H9 (cell line): ENCODE results near the gene GNAT3. TPM values are rescaled to one million over a fixed set of nuclear protein-coding genes. Genes with fewer than 3 reads are reported as not detected.

Source experiments
- DNase-seq: peaks from one replicate; pipeline ENCODE4 v3.0.0-alpha.2; 2017
- H2AFZ ChIP-seq: one replicate; pipeline ENCODE4 v1.6.1; 2013; ENCODE audit warnings: mild to moderate bottlenecking, low read length, control low read depth, moderate library complexity
- H2AK5ac ChIP-seq: 2 replicates; pipeline ENCODE4 v1.6.1; 2013; ENCODE audit warnings: low read length, control low read depth, mixed read lengths; ENCODE audit not compliant: insufficient read length
- H2BK120ac ChIP-seq: one replicate; pipeline ENCODE4 v1.6.1; 2013; ENCODE audit warnings: low read depth, mild to moderate bottlenecking, low read length, control low read depth, inconsistent platforms; ENCODE audit not compliant: poor library complexity, severe bottlenecking
- H2BK12ac ChIP-seq: 2 replicates; pipeline ENCODE4 v1.6.1; 2013; ENCODE audit warnings: low read length, control low read depth, mixed read lengths, low read depth; ENCODE audit not compliant: insufficient read length
- H2BK15ac ChIP-seq: 2 replicates; pipeline ENCODE4 v1.6.1; 2013; ENCODE audit warnings: low read depth, low read length, control low read depth
- H2BK20ac ChIP-seq: one replicate; pipeline ENCODE4 v1.6.1; 2013; ENCODE audit warnings: low read depth, mild to moderate bottlenecking, low read length, control low read depth, inconsistent platforms; ENCODE audit not compliant: poor library complexity, severe bottlenecking
- H2BK5ac ChIP-seq: 2 replicates; pipeline ENCODE4 v1.6.1; 2013; ENCODE audit warnings: low read length, control low read depth, mixed read lengths; ENCODE audit not compliant: insufficient read length
- H3K14ac ChIP-seq: 2 replicates; pipeline ENCODE4 v1.6.1; 2013; ENCODE audit warnings: low read length, control low read depth; ENCODE audit not compliant: insufficient read depth
- H3K18ac ChIP-seq: 2 replicates; pipeline ENCODE4 v1.6.1; 2013; ENCODE audit warnings: low read depth, mild to moderate bottlenecking, mixed read lengths, low read length, control low read depth; ENCODE audit not compliant: insufficient read length
- H3K23ac ChIP-seq: 2 replicates; pipeline ENCODE4 v1.6.1; 2013; ENCODE audit warnings: low read length, control low read depth, mixed read lengths, low read depth; ENCODE audit not compliant: insufficient read length
- H3K23me2 ChIP-seq: 2 replicates; pipeline ENCODE4 v1.6.1; 2013; ENCODE audit warnings: low read depth, mild to moderate bottlenecking, mixed read lengths, low read length, control low read depth; ENCODE audit not compliant: insufficient read length, poor library complexity, severe bottlenecking
- H3K27ac ChIP-seq: 2 replicates; pipeline ENCODE4 v1.5.1; 2013; ENCODE audit warnings: low read length, control low read depth, mixed read lengths, low read depth; ENCODE audit not compliant: insufficient read length
- H3K27me3 ChIP-seq: 2 replicates; pipeline ENCODE4 v1.6.1; 2013; ENCODE audit warnings: low read length, control low read depth, inconsistent platforms; ENCODE audit not compliant: insufficient read depth
- H3K4ac ChIP-seq: 2 replicates; pipeline ENCODE4 v1.6.1; 2013; ENCODE audit warnings: low read depth, mild to moderate bottlenecking, control low read depth, inconsistent platforms, low read length, moderate library complexity
- H3K4me1 ChIP-seq: 2 replicates; pipeline ENCODE4 v1.6.1; 2013; ENCODE audit warnings: low read length, control low read depth, inconsistent platforms; ENCODE audit not compliant: insufficient read depth
- H3K4me2 ChIP-seq: 2 replicates; pipeline ENCODE4 v1.6.1; 2013; ENCODE audit warnings: low read length, control low read depth, mixed read lengths; ENCODE audit not compliant: insufficient read length, insufficient read depth
- H3K56ac ChIP-seq: 2 replicates; pipeline ENCODE4 v1.6.1; 2013; ENCODE audit warnings: low read depth, mild to moderate bottlenecking, mixed read lengths, low read length, control low read depth; ENCODE audit not compliant: insufficient read length
- H3K79me1 ChIP-seq: 2 replicates; pipeline ENCODE4 v1.6.1; 2013; ENCODE audit warnings: low read depth, mild to moderate bottlenecking, moderate library complexity, low read length, control low read depth, inconsistent platforms; ENCODE audit not compliant: insufficient read depth, poor library complexity, severe bottlenecking
- H3K79me2 ChIP-seq: 2 replicates; pipeline ENCODE4 v1.6.1; 2013; ENCODE audit warnings: low read length, control low read depth, inconsistent platforms; ENCODE audit not compliant: insufficient read depth
- H3K9ac ChIP-seq: 2 replicates; pipeline ENCODE4 v1.6.1; 2013; ENCODE audit warnings: low read length, control low read depth, mixed read lengths; ENCODE audit not compliant: insufficient read length; ENCODE audit errors: extremely low read depth
- H3K9me3 ChIP-seq: one replicate; pipeline ENCODE4 v1.6.1; 2013; ENCODE audit warnings: low read depth, low read length, inconsistent platforms; ENCODE audit not compliant: control insufficient read depth
- H3T11ph ChIP-seq: one replicate; pipeline ENCODE4 v1.6.1; 2013; ENCODE audit warnings: mild to moderate bottlenecking, low read length, control low read depth, inconsistent platforms
- H4K20me1 ChIP-seq: one replicate; pipeline ENCODE4 v1.6.1; 2013; ENCODE audit not compliant: control insufficient read depth, insufficient read length, insufficient read depth
- H4K5ac ChIP-seq: 2 replicates; pipeline ENCODE4 v1.6.1; 2013; ENCODE audit warnings: low read depth, mild to moderate bottlenecking, mixed read lengths, low read length, control low read depth; ENCODE audit not compliant: insufficient read length
- H4K8ac ChIP-seq: replicated peaks from 2 replicates; pipeline ENCODE4 v1.6.1; 2013; ENCODE audit warnings: low read length, control low read depth, mixed read lengths, low read depth; ENCODE audit not compliant: insufficient read length
- H4K91ac ChIP-seq: 2 replicates; pipeline ENCODE4 v1.6.1; 2013; ENCODE audit warnings: low read depth, mild to moderate bottlenecking, moderate library complexity, mixed read lengths, low read length, control low read depth; ENCODE audit not compliant: insufficient read length
- H3K27ac Mint-ChIP-seq, 3 experiments: 2 replicates in 2 of 3; 3 replicates in 1 of 3; pipeline ENCODE4 v1.8.0; 2020 to 2021; ENCODE audit warnings: mixed read lengths in 3 of 3, mild to moderate bottlenecking in 1 of 3, moderate library complexity in 1 of 3
- H3K27me3 Mint-ChIP-seq: 2 replicates; pipeline ENCODE4 v1.8.0; 2021; ENCODE audit warnings: low read depth, mild to moderate bottlenecking, moderate library complexity, mixed read lengths
- H3K36me3 Mint-ChIP-seq, 3 experiments: 2 replicates in 2 of 3; 3 replicates in 1 of 3; pipeline ENCODE4 v1.8.0; 2020 to 2021; ENCODE audit warnings: low read depth in 3 of 3, mixed read lengths in 3 of 3; ENCODE audit not compliant: insufficient read depth in 1 of 3
- H3K4me1 Mint-ChIP-seq, 2 experiments: 2 replicates each; pipeline ENCODE4 v1.8.0; 2020; ENCODE audit warnings: mixed read lengths in 2 of 2
- H3K4me3 Mint-ChIP-seq, 2 experiments: 2 replicates in 1 of 2; 3 replicates in 1 of 2; pipeline ENCODE4 v1.8.0; 2020 to 2021; ENCODE audit warnings: mild to moderate bottlenecking in 2 of 2, mixed read lengths in 2 of 2, moderate library complexity in 1 of 2
- H3K9me3 Mint-ChIP-seq, 2 experiments: 2 replicates in 1 of 2; 3 replicates in 1 of 2; pipeline ENCODE4 v1.8.0; 2020; ENCODE audit warnings: mild to moderate bottlenecking in 2 of 2, mixed read lengths in 2 of 2, moderate library complexity in 1 of 2
- WGBS: extraction: QIAGEN DNeasy Blood & Tissue Kit; methylation state at CpG from one replicate; pipeline ENCODE4 v1.1.7; 2013; ENCODE audit warnings: missing lambda C conversion rate, low lambda C conversion rate, mixed read lengths; ENCODE audit not compliant: insufficient read length; ENCODE audit errors: extremely low coverage; 5-methylcytosine and 5-hydroxymethylcytosine counted together
- long read RNA-seq: library from polyadenylated mRNA; unstranded; transcript quantifications from one replicate; pipeline ENCODE4 v2.0.0, GENCODE V29; 2020
- total RNA-seq: library from RNA; stranded (reverse); gene quantifications from 2 replicates; pipeline ENCODE4 v1.2.1, GENCODE V29; 2021
- TF ChIP-seq, protein P1 (sequence below): fragments of 200-600 bp; sonication (generic); conservative IDR thresholded peaks from 3 replicates; pipeline ENCODE4 v1.8.0; 2021; ENCODE audit warnings: antibody characterized with exemption, mild to moderate bottlenecking

GNAT3 gene
- not detected in 2 replicates for total RNA-seq
- long read RNA-seq, result 0 reads

DNA sequence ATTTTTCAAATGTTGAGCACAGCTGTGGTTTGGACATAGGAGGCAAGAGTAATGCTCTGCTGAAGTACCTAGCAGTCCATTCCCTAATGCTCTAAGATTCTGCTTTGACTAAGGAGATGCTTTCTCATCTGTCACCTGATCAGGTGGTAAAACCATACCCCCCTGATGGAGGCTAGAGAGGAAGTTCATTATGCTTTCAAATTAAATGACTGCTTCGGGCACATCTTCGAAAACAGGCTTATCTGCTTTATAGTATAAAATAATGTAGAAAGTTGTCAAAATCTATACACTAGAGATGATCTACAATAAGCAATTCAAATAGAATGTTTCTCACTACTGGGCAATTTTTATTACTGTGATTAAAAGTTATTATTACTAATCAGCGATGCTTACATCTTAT, at the start of gene GNAT3:
GNAT3 (minus strand) TSS at position 101 of the 400 bp plus-strand sequence. CDS start 138 bp downstream, outside the sequence.
- DNase-seq, result no peak
- H2BK20ac ChIP-seq, result no peak within 1 kb of the TSS
- Mint-ChIP-seq H3K36me3 (no peaks in the 10 kb centered on the region), H3K9me3 (no peaks in the 10 kb centered on the region), H3K4me3 (no peak within 1 kb of the TSS), H3K27me3 (no peaks in the 10 kb centered on the region), H3K27ac (no peak within 1 kb of the TSS), H3K4me1 (no peaks in the 10 kb centered on the region)
- no peak within 1 kb of the TSS for H4K91ac ChIP-seq
- no peaks in the 10 kb centered on the region for H4K20me1 ChIP-seq
- no peak within 1 kb of the TSS for H3K18ac ChIP-seq
- H3K23me2 ChIP-seq, result no peaks in the 10 kb centered on the region
- H3K27ac ChIP-seq, result no peak within 1 kb of the TSS
- H3K79me1 ChIP-seq, result no peaks in the 10 kb centered on the region
- H4K8ac ChIP-seq, result no peak within 1 kb of the TSS
- H2BK120ac ChIP-seq, result no peak within 1 kb of the TSS
- H2AFZ ChIP-seq, result no peak within 1 kb of the TSS
- H3K9ac ChIP-seq, result no peak within 1 kb of the TSS
- H2AK5ac ChIP-seq, result no peak within 1 kb of the TSS
- H3K14ac ChIP-seq, result no peak within 1 kb of the TSS
- H3K56ac ChIP-seq, result no peak within 1 kb of the TSS
- H3K23ac ChIP-seq, result no peak within 1 kb of the TSS
- H2BK12ac ChIP-seq, result no peak within 1 kb of the TSS
- H3K79me2 ChIP-seq, result no peaks in the 10 kb centered on the region
- WGBS, result no CpG with 5 or more reads among the region's 3 CpGs
- H3K4ac ChIP-seq, result no peak within 1 kb of the TSS
- no peak within 1 kb of the TSS for H2BK15ac ChIP-seq
- H3K4me2 ChIP-seq, result no peak within 1 kb of the TSS
- no peak within 1 kb of the TSS for H3T11ph ChIP-seq
- H3K27me3 ChIP-seq, result no peaks in the 10 kb centered on the region
- no peaks in the 10 kb centered on the region for H3K9me3 ChIP-seq
- H2BK5ac ChIP-seq, result no peak within 1 kb of the TSS
- no peak within 1 kb of the TSS for H4K5ac ChIP-seq
- TF ChIP-seq, protein P1, sequence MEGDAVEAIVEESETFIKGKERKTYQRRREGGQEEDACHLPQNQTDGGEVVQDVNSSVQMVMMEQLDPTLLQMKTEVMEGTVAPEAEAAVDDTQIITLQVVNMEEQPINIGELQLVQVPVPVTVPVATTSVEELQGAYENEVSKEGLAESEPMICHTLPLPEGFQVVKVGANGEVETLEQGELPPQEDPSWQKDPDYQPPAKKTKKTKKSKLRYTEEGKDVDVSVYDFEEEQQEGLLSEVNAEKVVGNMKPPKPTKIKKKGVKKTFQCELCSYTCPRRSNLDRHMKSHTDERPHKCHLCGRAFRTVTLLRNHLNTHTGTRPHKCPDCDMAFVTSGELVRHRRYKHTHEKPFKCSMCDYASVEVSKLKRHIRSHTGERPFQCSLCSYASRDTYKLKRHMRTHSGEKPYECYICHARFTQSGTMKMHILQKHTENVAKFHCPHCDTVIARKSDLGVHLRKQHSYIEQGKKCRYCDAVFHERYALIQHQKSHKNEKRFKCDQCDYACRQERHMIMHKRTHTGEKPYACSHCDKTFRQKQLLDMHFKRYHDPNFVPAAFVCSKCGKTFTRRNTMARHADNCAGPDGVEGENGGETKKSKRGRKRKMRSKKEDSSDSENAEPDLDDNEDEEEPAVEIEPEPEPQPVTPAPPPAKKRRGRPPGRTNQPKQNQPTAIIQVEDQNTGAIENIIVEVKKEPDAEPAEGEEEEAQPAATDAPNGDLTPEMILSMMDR, result no peak
- 0 out of 2 replicates have a peak, but pooled peaks cover 3% of the 10 kb centered on the region for H3K4me1 ChIP-seq
